Caco-2 (cell line): ENCODE measurements around the gene RPS25. TPM values are rescaled to one million over a fixed set of nuclear protein-coding genes. Genes with fewer than 3 reads are reported as not detected.

Experiments used
- Bru-seq: library from RNA; stranded (reverse); fragments of 400-500 nt; gene quantifications from one replicate; lab custom pipeline; 2021; lab: Mats Ljungman, UMichigan
- BruChase-seq, 2 experiments: library from RNA; stranded (reverse); fragments of 400-500 nt; gene quantifications; one replicate each; lab custom pipeline; 2021; lab: Mats Ljungman, UMichigan
- BruUV-seq: library from RNA; stranded (reverse); fragments of 400-500 nt; replicated peaks from 2 replicates; lab custom pipeline; 2021; lab: Mats Ljungman, UMichigan
- CTCF ChIA-PET: fragments of 300-600 bp; sonication (Branson Sonifier 250); formaldehyde crosslinking; loops from one replicate; lab custom pipeline; 2022; ENCODE audit warnings: antibody characterized with exemption; lab: Charles Lee
- POLR2A ChIA-PET: fragments of 300-600 bp; sonication (Branson Sonifier 250); formaldehyde crosslinking; loops from one replicate; lab custom pipeline; 2022; ENCODE audit warnings: antibody characterized with exemption; lab: Charles Lee
- DNase-seq, 2 experiments: peaks; one replicate each; pipeline versions ENCODE4 v3.0.0 to v3.0.0-alpha.2; 2020 to 2022
- H3K27me3 ChIP-seq: replicated peaks from 2 replicates; pipeline ENCODE4 v1.6.0; 2011; ENCODE audit warnings: low read length; ENCODE audit not compliant: control insufficient read depth, insufficient read depth
- H3K36me3 ChIP-seq: 2 replicates; pipeline ENCODE4 v1.5.1; 2011; ENCODE audit warnings: low read length; ENCODE audit not compliant: control insufficient read depth, insufficient read depth
- H3K4me1 ChIP-seq: fragments of 250-450 bp; sonication (Bioruptor Pico); 2 replicates; pipeline ENCODE4 v1.5.1; 2020; ENCODE audit warnings: mild to moderate bottlenecking
- H3K4me3 ChIP-seq: 2 replicates; pipeline ENCODE4 v1.5.1; 2011; ENCODE audit warnings: low read depth, mild to moderate bottlenecking, control low read depth, low read length
- H3K9me3 ChIP-seq: fragments of 250-450 bp; sonication (Bioruptor Pico); 2 replicates; pipeline ENCODE4 v1.5.1; 2020; ENCODE audit warnings: mild to moderate bottlenecking, moderate library complexity
- H3K27ac Mint-ChIP-seq: one replicate; pipeline ENCODE4 v1.8.0; 2022; ENCODE audit warnings: mixed read lengths; ENCODE audit not compliant: unreplicated experiment
- H3K27me3 Mint-ChIP-seq: one replicate; pipeline ENCODE4 v1.8.0; 2022; ENCODE audit warnings: mixed read lengths; ENCODE audit not compliant: insufficient read depth, unreplicated experiment
- H3K36me3 Mint-ChIP-seq: one replicate; pipeline ENCODE4 v1.8.0; 2022; ENCODE audit warnings: mild to moderate bottlenecking, mixed read lengths; ENCODE audit not compliant: insufficient read depth, unreplicated experiment
- H3K4me1 Mint-ChIP-seq: one replicate; pipeline ENCODE4 v1.8.0; 2022; ENCODE audit warnings: low read depth, mixed read lengths; ENCODE audit not compliant: unreplicated experiment
- H3K4me3 Mint-ChIP-seq: one replicate; pipeline ENCODE4 v1.8.0; 2022; ENCODE audit warnings: mild to moderate bottlenecking, moderate library complexity, mixed read lengths; ENCODE audit not compliant: unreplicated experiment
- H3K9me3 Mint-ChIP-seq: one replicate; pipeline ENCODE4 v1.8.0; 2022; ENCODE audit warnings: mixed read lengths; ENCODE audit not compliant: unreplicated experiment
- intact Hi-C: fragments of 100-400 bp; cut with micrococcal nuclease; formaldehyde crosslinking; loops from one replicate; pipeline ENCODE4 v1.10.0; 2022; ENCODE audit not compliant: unreplicated experiment
- long read RNA-seq: library from polyadenylated mRNA; stranded (forward); transcript quantifications from one replicate; pipeline ENCODE4 v2.0.0, GENCODE V29; 2022
- total RNA-seq: library from RNA; stranded (reverse); gene quantifications from 2 replicates; pipeline ENCODE4 v1.2.3, GENCODE V29; 2022
- TF ChIP-seq, protein P1 (sequence below), 2 experiments: fragments of 200-600 bp in 1 of 2; IDR thresholded peaks; 1 replicate in 1 of 2; 2 replicates in 1 of 2; pipeline versions ENCODE4 v1.5.1 to v1.8.0; 2011 to 2022; ENCODE audit warnings: antibody characterized with exemption in 1 of 2, control low read depth in 1 of 2, inconsistent platforms in 1 of 2, low read depth in 1 of 2, low read length in 1 of 2, mild to moderate bottlenecking in 1 of 2, moderate library complexity in 1 of 2; ENCODE audit not compliant: insufficient read depth in 1 of 2, severe bottlenecking in 1 of 2, unreplicated experiment in 1 of 2

The RPS25 gene
- total RNA-seq: 1,811 and 1,967 TPM in 2 replicates
- Bru-seq, nascent RNA: percentile 100 among the genes with signal in this experiment
- percentile 100 among the genes with signal in this experiment for BruChase-seq, experiment 1, labeled RNA remaining after a 2-hour chase
- BruChase-seq, experiment 2, labeled RNA remaining after a 6-hour chase: percentile 100 among the genes with signal in this experiment
- long read RNA-seq, transcript RPS25-202 (5 exons, 835 nt): major isoform, 1,164 of 1,295 reads
- long read RNA-seq, transcript RPS25-204 (3 exons, 1,462 nt): minor isoform, 76 of 1,295 reads
- long read RNA-seq, transcript RPS25-206 (5 exons, 508 nt): minor isoform, 5 of 1,295 reads
- long read RNA-seq, transcript RPS25-203 (5 exons, 711 nt): minor isoform, 15 of 1,295 reads
- long read RNA-seq, partial matches to known transcripts: 6 of 1,295 reads
- long read RNA-seq, other reads (novel, unspliced or antisense): 29 of 1,295 reads

DNA sequence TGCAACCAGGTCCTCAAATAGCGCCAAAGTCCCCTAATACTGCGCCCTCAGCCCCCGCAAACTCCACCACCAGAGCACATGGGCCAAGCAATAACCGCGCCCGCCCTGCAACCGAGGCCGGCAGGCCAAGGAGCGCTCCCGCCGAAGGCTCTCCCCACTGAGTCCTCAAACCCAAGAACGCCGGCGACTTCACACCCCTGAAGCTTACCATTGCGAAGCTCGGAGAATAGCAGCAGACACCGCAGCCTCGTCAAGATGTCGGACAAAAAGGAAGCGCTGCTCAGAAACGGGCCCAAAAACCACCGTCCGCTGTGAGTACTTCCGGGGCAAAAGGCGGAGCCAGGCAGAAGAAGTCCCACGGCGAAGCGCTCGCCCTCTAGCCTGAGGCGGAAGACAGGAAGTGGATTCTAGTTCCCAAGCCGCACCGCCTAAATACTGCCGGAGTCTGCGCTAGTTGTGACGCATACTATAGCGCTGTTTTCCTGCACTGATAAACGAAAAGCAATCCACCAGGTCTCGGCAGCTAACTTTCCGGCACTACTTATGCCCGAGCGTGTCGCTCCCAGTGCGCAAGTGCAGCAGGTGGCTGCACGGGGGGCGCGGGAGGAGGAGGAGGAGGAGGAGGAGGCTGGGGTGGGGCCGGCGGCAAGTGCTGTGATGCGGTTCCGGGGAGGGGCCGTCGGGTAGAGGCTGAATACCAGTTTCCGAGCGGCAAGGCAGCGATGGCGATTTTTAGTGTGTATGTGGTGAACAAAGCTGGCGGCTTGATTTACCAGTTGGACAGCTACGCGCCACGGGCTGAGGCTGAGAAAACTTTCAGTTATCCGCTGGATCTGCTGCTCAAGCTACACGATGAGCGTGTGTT, at the start of gene RPS25, which contains the start of gene TRAPPC4:
Gene RPS25, minus strand, starts transcription at position 270 of the 865 bp plus-strand sequence. Its CDS starts 59 bp downstream, at position 211.
Gene TRAPPC4, plus strand, starts transcription at position 693 of the 865 bp plus-strand sequence. Its CDS starts 30 bp downstream, at position 723.
- H3K4me1 Mint-ChIP-seq: peaks cover 25% of the 10 kb centered on the region
- TF ChIP-seq, protein P1, sequence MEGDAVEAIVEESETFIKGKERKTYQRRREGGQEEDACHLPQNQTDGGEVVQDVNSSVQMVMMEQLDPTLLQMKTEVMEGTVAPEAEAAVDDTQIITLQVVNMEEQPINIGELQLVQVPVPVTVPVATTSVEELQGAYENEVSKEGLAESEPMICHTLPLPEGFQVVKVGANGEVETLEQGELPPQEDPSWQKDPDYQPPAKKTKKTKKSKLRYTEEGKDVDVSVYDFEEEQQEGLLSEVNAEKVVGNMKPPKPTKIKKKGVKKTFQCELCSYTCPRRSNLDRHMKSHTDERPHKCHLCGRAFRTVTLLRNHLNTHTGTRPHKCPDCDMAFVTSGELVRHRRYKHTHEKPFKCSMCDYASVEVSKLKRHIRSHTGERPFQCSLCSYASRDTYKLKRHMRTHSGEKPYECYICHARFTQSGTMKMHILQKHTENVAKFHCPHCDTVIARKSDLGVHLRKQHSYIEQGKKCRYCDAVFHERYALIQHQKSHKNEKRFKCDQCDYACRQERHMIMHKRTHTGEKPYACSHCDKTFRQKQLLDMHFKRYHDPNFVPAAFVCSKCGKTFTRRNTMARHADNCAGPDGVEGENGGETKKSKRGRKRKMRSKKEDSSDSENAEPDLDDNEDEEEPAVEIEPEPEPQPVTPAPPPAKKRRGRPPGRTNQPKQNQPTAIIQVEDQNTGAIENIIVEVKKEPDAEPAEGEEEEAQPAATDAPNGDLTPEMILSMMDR (IDR thresholded peaks at IDR 0.05; ENCODE audit: insufficient read depth in 1 of 2, low read depth in 1 of 2, low read length in 1 of 2, severe bottlenecking in 1 of 2, unreplicated experiment in 1 of 2): no peak
- peaks cover 99% of the 10 kb centered on the region for H3K36me3 Mint-ChIP-seq
- no peaks in the 10 kb centered on the region for H3K27me3 ChIP-seq
- no peaks in the 10 kb centered on the region for H3K9me3 ChIP-seq
- no peaks in the 10 kb centered on the region for H3K27me3 Mint-ChIP-seq
- POLR2A ChIA-PET: interaction anchor here (0.5 to 2.2 kb wide), 11 partner anchors 12 to 106 kb away, joined by 3 to 13 read pairs (median 4); partner anchors contain the start of genes DPAGT1, HMBS, SLC37A4 and VPS11
- H3K4me3 Mint-ChIP-seq: peak within 1 kb of the TSS; percentile 96
- BruUV-seq: no TSS peak
- CTCF ChIA-PET: interaction anchor here (0.6 to 1.3 kb wide), 5 partner anchors 23 to 1840 kb away, joined by 3 to 6 read pairs (median 4); partner anchors contain the start of genes SIDT2 and VPS11
- peak within 1 kb of the TSS; percentile 91 for H3K4me3 ChIP-seq
- no peaks in the 10 kb centered on the region for H3K9me3 Mint-ChIP-seq
- peaks cover 46% of the 10 kb centered on the region for H3K4me1 ChIP-seq
- intact Hi-C loops: loop anchor here (1.0 to 2.0 kb wide), 4 partner anchors 12 to 76 kb away; partner anchors contain the start of genes CENATAC, HYOU1 and SLC37A4
- H3K27ac Mint-ChIP-seq: peak within 1 kb of the TSS; percentile 98
- peak; percentile 98 to 99 for DNase-seq
- H3K36me3 ChIP-seq: peaks cover 15% of the 10 kb centered on the region

DNA sequence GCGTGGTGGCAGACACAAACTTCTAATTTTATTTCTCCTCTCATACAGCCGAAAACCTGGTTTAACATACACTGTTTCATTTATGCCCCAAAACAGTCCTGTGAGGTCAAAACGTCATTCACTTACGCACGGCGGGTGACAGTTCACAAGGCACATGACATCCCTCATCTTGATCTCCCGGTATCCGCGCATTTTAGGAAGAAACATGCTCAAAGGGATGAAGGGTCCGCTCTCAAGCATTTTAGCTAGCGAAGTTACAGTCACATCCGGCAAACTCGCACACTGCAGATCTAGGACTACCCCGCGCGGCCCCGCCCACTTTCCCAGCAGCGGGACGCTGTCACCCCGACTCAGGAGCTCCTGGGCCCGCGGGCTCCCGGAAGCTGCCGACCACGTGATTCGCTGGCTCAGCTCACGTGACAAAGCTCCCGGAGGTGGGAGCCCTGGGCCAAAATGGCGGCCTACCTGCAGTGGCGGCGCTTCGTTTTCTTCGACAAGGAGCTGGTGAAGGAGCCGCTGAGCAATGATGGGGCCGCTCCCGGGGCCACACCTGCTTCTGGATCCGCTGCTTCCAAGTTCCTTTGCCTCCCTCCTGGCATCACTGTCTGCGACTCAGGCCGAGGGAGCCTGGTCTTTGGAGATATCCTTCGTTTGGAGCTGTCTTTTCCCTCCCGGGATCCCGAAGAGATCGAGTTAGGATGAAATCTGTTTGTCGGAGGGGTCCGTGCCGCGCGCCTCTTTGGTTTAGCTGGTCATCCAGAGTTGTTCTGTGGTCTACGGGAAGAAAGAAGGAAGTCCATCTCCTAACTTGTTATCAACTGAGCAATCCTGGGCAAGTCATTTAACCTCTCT, 49.5 kb upstream of the RPS25 start, which contains the start of gene VPS11:
Gene VPS11, plus strand, starts transcription at position 448 of the 852 bp plus-strand sequence. Its CDS starts 6 bp downstream, at position 454.
- no peaks in the 10 kb centered on the region for H3K27me3 ChIP-seq
- peak; percentile 99 for DNase-seq
- peak within 1 kb of the TSS; percentile 100 for H3K4me3 Mint-ChIP-seq
- H3K4me3 ChIP-seq: peak within 1 kb of the TSS; percentile 80
- intact Hi-C loops: loop anchor here (1.0 kb wide), 4 partner anchors 10 to 33 kb away; partner anchors contain the start of genes HMBS and HYOU1
- H3K36me3 ChIP-seq: peaks cover 5% of the 10 kb centered on the region; the same call in 1 of the 2 replicates
- no peaks in the 10 kb centered on the region for H3K9me3 ChIP-seq
- no TSS peak for BruUV-seq
- H3K9me3 Mint-ChIP-seq: no peaks in the 10 kb centered on the region
- H3K27ac Mint-ChIP-seq: peak within 1 kb of the TSS; percentile 95
- no peaks in the 10 kb centered on the region for H3K4me1 ChIP-seq
- CTCF ChIA-PET: interaction anchor here (0.5 to 1.8 kb wide), 20 partner anchors 11 to 407 kb away, joined by 3 to 25 read pairs (median 4); partner anchors contain the start of genes BCL9L, C2CD2L, DPAGT1 and HINFP
- POLR2A ChIA-PET: interaction anchor here (0.6 to 2.2 kb wide), 28 partner anchors 10 to 1740 kb away, joined by 3 to 72 read pairs (median 5); partner anchors contain the start of genes C2CD2L, CBL, CENATAC and CEP164
- TF ChIP-seq, protein P1 (IDR thresholded peaks at IDR 0.05; ENCODE audit: insufficient read depth in 1 of 2, low read depth in 1 of 2, low read length in 1 of 2, severe bottlenecking in 1 of 2, unreplicated experiment in 1 of 2): no peak
- H3K4me1 Mint-ChIP-seq: peaks cover 12% of the 10 kb centered on the region
- peaks cover 50% of the 10 kb centered on the region for H3K36me3 Mint-ChIP-seq
- no peaks in the 10 kb centered on the region for H3K27me3 Mint-ChIP-seq
